GM08714 (cell line): ENCODE data around the gene MAGEA4.

Experiments used
- H3K4me3 ChIP-seq: fragments of 200-500 bp; sonication (Bioruptor generic); 2 replicates; pipeline ENCODE4 v1.5.1; 2014; ENCODE audit warnings: mild to moderate bottlenecking, low read length, inconsistent platforms
- ZNF274 ChIP-seq: IDR thresholded peaks from 2 replicates; pipeline ENCODE4 v1.6.1; 2012; ENCODE audit warnings: mild to moderate bottlenecking, low read depth, low read length

Gene MAGEA4

DNA sequence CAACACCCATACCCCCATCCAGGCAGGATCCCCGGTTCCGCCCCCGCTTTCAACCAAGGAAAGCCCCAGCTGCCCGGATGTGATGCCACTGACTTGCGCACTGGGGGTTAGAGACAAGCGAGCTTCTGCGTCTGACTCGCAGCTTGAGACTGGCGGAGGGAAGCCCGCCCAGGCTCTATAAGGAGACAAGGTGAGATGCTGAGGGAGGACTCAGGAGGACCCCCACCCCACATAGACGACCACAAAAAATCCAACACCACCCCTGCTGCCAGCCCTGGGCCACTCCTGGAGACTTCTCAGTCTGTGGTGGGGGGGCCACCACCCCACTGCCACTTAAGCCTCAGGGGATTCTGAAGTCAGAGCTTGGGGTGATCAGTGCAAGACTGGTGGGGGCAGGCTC is at the start of gene MAGEA4:
TSS of gene MAGEA4 (plus strand) at position 110 of the 400 bp plus-strand sequence. CDS start 10,776 bp downstream, outside the sequence.
- H3K4me3 ChIP-seq = no peak within 1 kb of the TSS
- no peak for TF ChIP-seq ZNF274

DNA sequence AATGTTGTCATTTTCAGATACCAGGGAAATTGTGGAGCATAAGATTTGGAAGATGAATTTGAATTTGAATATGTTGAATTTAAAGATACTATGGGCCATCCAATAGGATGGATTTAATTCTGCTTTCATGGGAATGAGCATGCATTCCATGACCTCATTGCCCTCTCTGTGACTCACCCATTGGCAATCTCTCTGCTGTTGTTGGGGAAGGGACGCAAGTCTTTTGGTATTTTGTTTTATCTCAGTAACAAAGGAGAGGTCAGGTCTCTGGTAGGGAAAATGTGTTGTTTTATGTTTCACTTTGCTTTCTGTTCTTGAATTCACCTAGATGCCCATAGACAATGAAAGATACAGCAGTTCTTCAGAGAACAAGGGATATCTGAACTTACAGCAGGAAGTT is 42.1 kb upstream of the MAGEA4 start:
- no peak for TF ChIP-seq ZNF274
- H3K4me3 ChIP-seq = no peak overlapping the region

GRCh38 chrX:151871244-151871643 is 41.4 kb upstream of the MAGEA4 start:
- H3K4me3 ChIP-seq = no peak overlapping the region
- no peak for TF ChIP-seq ZNF274

DNA sequence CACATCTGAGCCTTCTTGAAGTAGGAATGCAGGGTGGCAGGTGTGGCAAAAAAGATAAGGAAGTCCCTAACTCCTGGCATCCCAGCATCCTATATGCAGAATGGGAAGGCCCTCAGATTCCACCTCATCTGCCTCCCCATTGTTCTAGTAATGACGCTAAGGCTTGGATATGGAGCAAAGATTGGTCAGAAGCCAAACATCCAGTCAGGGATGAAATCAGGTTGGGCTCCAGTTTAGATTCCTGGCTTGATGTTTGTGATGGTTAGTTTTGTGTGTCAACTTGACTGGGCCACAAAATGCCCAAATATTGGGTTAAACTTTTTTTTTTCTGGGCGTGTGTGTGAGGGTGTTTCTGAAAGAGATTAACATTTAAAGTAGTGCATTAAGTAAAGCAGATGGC is 39.6 kb upstream of the MAGEA4 start:
- no peak overlapping the region for H3K4me3 ChIP-seq
- TF ChIP-seq ZNF274 = no peak

GRCh38 chrX:151875270-151876026 is 37.2 kb upstream of the MAGEA4 start:
- H3K4me3 ChIP-seq = no peak overlapping the region
- TF ChIP-seq ZNF274 = no peak

GRCh38 chrX:151878574-151878973 is 34.1 kb upstream of the MAGEA4 start:
- no peak for TF ChIP-seq ZNF274
- no peak overlapping the region for H3K4me3 ChIP-seq

GRCh38 chrX:151879856-151880255 is 32.8 kb upstream of the MAGEA4 start:
- no peak for TF ChIP-seq ZNF274
- H3K4me3 ChIP-seq = no peak overlapping the region

- no peak for TF ChIP-seq ZNF274
- H3K4me3 ChIP-seq = no peak overlapping the region
Observed at GRCh38 chrX:151880895-151881294, 31.8 kb upstream of the MAGEA4 start.

DNA sequence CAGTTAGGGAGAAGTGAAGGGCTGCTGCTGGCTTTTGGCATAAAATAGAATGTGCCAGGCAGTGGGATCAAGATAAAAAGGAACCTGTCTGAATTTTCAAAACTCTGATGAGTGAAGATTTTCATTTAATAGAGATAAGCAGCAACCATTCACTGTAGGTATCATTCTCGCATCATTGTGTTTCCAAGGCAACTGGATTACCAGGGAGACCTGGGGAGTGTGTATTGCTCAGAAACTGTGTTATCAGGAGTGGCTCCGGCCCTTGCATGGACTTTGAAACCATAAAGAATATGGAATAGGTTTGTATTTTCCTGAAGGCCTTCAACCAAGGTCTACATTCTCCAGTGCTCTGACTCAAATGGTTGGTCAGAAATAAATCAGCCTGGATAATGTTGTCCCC is 23.3 kb upstream of the MAGEA4 start:
- no peak overlapping the region for H3K4me3 ChIP-seq
- no peak for TF ChIP-seq ZNF274

- TF ChIP-seq ZNF274 = no peak
Observed at GRCh38 chrX:151896734-151897474, 15.8 kb upstream of the MAGEA4 start.

GRCh38 chrX:151899622-151900021 is 13.1 kb upstream of the MAGEA4 start:
- TF ChIP-seq ZNF274 = no peak
- no peak overlapping the region for H3K4me3 ChIP-seq

More at GRCh38 chrX:151896734-151897474, 15.8 kb upstream of the MAGEA4 start:
- no peak overlapping the region for H3K4me3 ChIP-seq

GRCh38 chrX:151901826-151902225 is 10.9 kb upstream of the MAGEA4 start:
- H3K4me3 ChIP-seq = no peak overlapping the region
- no peak for TF ChIP-seq ZNF274

GRCh38 chrX:151902813-151903591 is 9.7 kb upstream of the MAGEA4 start:
- no peak overlapping the region for H3K4me3 ChIP-seq
- TF ChIP-seq ZNF274 = no peak

- no peak for TF ChIP-seq ZNF274
- no peak overlapping the region for H3K4me3 ChIP-seq
Observed at GRCh38 chrX:151904989-151905388, 7.7 kb upstream of the MAGEA4 start.
